ENCODE results near the gene PTPN11. TPM values are rescaled to one million over a fixed set of nuclear protein-coding genes. Genes with fewer than 3 reads are reported as not detected.
A peak's percentile ranks its signal among the peaks of the same experiment; 100 is the strongest.

Gene PTPN11
- total and polyA plus RNA-seq, 2 of the 13 experiments (the other 11 are each of a cell fraction or from before 2014, with no cell fraction given) = 30.0 to 63.5 TPM

DNA sequence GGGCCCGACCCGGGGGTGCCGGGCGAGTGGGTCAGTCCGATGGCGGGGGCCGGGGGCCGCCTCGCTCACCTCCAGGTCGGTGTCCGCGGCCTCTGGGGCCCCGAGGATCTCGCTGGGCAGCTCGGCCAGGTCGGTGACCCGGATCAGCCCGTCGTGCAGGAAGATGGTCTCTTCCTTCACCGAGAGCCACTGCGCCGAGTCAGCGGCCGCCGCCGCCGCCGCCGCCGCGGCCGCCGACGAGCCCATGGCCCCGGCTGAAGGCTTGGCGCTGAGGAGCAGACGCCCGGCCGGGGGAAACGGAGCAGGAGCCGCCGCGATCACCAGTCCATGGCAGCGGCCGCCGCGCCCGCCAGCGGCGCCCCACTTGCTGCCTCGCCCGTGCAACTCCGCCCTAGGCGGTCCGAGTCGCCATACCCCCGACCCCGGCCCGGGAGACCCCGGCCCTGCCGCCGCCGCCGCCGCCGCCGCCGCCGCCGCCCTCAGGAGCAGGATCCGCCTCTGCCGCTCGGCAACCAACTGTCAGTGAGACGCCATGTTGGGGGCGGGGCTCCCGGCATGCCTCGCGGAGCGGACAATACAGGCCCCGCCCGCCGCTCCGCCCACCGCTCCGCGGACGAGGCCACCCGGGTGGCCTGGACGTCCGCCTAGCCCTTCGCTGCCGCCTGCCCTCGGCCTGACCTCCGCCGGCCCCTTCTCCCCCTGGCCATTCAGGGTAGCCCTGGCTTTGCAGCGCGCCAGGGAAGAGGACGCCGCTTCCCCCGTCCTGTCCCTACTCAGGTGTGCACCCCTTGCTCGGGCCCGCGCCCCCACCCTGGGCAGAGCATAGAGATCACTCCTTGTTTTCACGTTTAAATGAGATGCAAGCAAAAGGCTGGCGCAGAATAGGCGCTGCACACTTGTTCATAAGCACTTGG, 36.6 kb upstream of the PTPN11 start, which contains the start of gene HECTD4 (continued):
- TF ChIP-seq, protein P1, sequence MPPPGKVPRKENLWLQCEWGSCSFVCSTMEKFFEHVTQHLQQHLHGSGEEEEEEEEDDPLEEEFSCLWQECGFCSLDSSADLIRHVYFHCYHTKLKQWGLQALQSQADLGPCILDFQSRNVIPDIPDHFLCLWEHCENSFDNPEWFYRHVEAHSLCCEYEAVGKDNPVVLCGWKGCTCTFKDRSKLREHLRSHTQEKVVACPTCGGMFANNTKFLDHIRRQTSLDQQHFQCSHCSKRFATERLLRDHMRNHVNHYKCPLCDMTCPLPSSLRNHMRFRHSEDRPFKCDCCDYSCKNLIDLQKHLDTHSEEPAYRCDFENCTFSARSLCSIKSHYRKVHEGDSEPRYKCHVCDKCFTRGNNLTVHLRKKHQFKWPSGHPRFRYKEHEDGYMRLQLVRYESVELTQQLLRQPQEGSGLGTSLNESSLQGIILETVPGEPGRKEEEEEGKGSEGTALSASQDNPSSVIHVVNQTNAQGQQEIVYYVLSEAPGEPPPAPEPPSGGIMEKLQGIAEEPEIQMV (CRISPR knock-in tag; IDR thresholded peaks at IDR 0.05; ENCODE audit: low read depth) = peak; percentile 97
- TF ChIP-seq, protein P2, sequence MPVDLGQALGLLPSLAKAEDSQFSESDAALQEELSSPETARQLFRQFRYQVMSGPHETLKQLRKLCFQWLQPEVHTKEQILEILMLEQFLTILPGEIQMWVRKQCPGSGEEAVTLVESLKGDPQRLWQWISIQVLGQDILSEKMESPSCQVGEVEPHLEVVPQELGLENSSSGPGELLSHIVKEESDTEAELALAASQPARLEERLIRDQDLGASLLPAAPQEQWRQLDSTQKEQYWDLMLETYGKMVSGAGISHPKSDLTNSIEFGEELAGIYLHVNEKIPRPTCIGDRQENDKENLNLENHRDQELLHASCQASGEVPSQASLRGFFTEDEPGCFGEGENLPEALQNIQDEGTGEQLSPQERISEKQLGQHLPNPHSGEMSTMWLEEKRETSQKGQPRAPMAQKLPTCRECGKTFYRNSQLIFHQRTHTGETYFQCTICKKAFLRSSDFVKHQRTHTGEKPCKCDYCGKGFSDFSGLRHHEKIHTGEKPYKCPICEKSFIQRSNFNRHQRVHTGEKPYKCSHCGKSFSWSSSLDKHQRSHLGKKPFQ (CRISPR knock-in tag; IDR thresholded peaks at IDR 0.05; ENCODE audit: insufficient replicate concordance) = peak; percentile 54
- peak; percentile 52; the same call in 1 of the 2 replicates for TF ChIP-seq ZBTB7B (CRISPR knock-in tag; IDR thresholded peaks at IDR 0.05)
- no peak for TF ChIP-seq HNRNPH1 (optimal IDR thresholded peaks at IDR 0.05; ENCODE audit: low read depth, low read length)
- TF ChIP-seq ZNF260 (CRISPR knock-in tag; IDR thresholded peaks at IDR 0.05; ENCODE audit: borderline replicate concordance, low read depth) = no peak
- TF ChIP-seq KAT7 (CRISPR knock-in tag; IDR thresholded peaks at IDR 0.05; ENCODE audit: borderline replicate concordance) = peak; percentile 65; the same call in 1 of the 2 replicates
- TF ChIP-seq, protein P3, sequence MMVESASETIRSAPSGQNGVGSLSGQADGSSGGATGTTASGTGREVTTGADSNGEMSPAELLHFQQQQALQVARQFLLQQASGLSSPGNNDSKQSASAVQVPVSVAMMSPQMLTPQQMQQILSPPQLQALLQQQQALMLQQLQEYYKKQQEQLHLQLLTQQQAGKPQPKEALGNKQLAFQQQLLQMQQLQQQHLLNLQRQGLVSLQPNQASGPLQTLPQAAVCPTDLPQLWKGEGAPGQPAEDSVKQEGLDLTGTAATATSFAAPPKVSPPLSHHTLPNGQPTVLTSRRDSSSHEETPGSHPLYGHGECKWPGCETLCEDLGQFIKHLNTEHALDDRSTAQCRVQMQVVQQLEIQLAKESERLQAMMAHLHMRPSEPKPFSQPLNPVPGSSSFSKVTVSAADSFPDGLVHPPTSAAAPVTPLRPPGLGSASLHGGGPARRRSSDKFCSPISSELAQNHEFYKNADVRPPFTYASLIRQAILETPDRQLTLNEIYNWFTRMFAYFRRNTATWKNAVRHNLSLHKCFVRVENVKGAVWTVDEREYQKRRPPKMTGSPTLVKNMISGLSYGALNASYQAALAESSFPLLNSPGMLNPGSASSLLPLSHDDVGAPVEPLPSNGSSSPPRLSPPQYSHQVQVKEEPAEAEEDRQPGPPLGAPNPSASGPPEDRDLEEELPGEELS (CRISPR knock-in tag; IDR thresholded peaks at IDR 0.05) = 0 out of 2 replicates have a peak, but pooled peaks have one; percentile 25
- peak; percentile 86 for TF ChIP-seq SAP130 (CRISPR knock-in tag; IDR thresholded peaks at IDR 0.05; ENCODE audit: low read depth)
- TF ChIP-seq SSRP1 (CRISPR knock-in tag; IDR thresholded peaks at IDR 0.05) = no peak
- TF ChIP-seq ZSCAN29 (CRISPR knock-in tag; conservative IDR thresholded peaks at IDR 0.05) = peak; percentile 78
- peak; percentile 64; the same call in 1 of the 2 replicates for TF ChIP-seq MYC (CRISPR knock-in tag; IDR thresholded peaks at IDR 0.05; ENCODE audit: borderline replicate concordance)
- TF ChIP-seq ZSCAN21 (CRISPR knock-in tag; IDR thresholded peaks at IDR 0.05; ENCODE audit: borderline replicate concordance) = peak; percentile 66; the same call in 1 of the 2 replicates
- no peak for TF ChIP-seq LCORL (IDR thresholded peaks at IDR 0.05)
- TF ChIP-seq LCORL (CRISPR knock-in tag; IDR thresholded peaks at IDR 0.05) = peak; percentile 56; the same call in 1 of the 2 replicates
- TF ChIP-seq, protein P4, sequence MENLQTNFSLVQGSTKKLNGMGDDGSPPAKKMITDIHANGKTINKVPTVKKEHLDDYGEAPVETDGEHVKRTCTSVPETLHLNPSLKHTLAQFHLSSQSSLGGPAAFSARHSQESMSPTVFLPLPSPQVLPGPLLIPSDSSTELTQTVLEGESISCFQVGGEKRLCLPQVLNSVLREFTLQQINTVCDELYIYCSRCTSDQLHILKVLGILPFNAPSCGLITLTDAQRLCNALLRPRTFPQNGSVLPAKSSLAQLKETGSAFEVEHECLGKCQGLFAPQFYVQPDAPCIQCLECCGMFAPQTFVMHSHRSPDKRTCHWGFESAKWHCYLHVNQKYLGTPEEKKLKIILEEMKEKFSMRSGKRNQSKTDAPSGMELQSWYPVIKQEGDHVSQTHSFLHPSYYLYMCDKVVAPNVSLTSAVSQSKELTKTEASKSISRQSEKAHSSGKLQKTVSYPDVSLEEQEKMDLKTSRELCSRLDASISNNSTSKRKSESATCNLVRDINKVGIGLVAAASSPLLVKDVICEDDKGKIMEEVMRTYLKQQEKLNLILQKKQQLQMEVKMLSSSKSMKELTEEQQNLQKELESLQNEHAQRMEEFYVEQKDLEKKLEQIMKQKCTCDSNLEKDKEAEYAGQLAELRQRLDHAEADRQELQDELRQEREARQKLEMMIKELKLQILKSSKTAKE (CRISPR knock-in tag; IDR thresholded peaks at IDR 0.05; ENCODE audit: borderline replicate concordance) = peak; percentile 69; the same call in 1 of the 2 replicates
- TF ChIP-seq PCBP1 (IDR thresholded peaks at IDR 0.05; ENCODE audit: borderline replicate concordance, low read depth, low read length) = no peak
- TF ChIP-seq MED8 (CRISPR knock-in tag; IDR thresholded peaks at IDR 0.05; ENCODE audit: insufficient replicate concordance) = peak; percentile 79
- TF ChIP-seq TBX2 (CRISPR knock-in tag; IDR thresholded peaks at IDR 0.05; ENCODE audit: borderline replicate concordance) = peak; percentile 87
- TF ChIP-seq SKI (IDR thresholded peaks at IDR 0.05; ENCODE audit: partially characterized antibody) = peak; percentile 8
- 0 out of 2 replicates have a peak, but pooled peaks have one; percentile 62 for TF ChIP-seq ZC3H13 (CRISPR knock-in tag; IDR thresholded peaks at IDR 0.05)
- peak; percentile 54; the same call in 1 of the 2 replicates for TF ChIP-seq KDM5A (IDR thresholded peaks at IDR 0.05; ENCODE audit: borderline replicate concordance, low read length)
